Progenitor cell of endocrine pancreas (in vitro differentiated cells): ENCODE data around the gene MED9. TPM values are rescaled to one million over a fixed set of nuclear protein-coding genes. Genes with fewer than 3 reads are reported as not detected.

Source experiments
- DNase-seq: peaks from one replicate; pipeline ENCODE4 v3.0.0; 2021; ENCODE audit warnings: low spot score; ENCODE audit not compliant: unreplicated experiment
- H3K27ac Mint-ChIP-seq: 2 replicates; pipeline ENCODE4 v1.8.0; 2021; ENCODE audit warnings: mild to moderate bottlenecking, moderate library complexity, mixed read lengths
- H3K27me3 Mint-ChIP-seq: 2 replicates; pipeline ENCODE4 v1.8.0; 2021; ENCODE audit warnings: mixed read lengths
- H3K36me3 Mint-ChIP-seq: 2 replicates; pipeline ENCODE4 v1.8.0; 2022; ENCODE audit warnings: mixed read lengths; ENCODE audit not compliant: insufficient read depth
- H3K4me1 Mint-ChIP-seq: 2 replicates; pipeline ENCODE4 v1.8.0; 2021; ENCODE audit warnings: low read depth, mixed read lengths
- H3K4me3 Mint-ChIP-seq: 2 replicates; pipeline ENCODE4 v1.8.0; 2021; ENCODE audit warnings: low read depth, mild to moderate bottlenecking, moderate library complexity, mixed read lengths
- H3K9me3 Mint-ChIP-seq: 2 replicates; pipeline ENCODE4 v1.8.0; 2021; ENCODE audit warnings: low read depth, mixed read lengths
- CTCF ChIP-seq: fragments of 200-600 bp; sonication (generic); IDR thresholded peaks from one replicate; pipeline ENCODE4 v1.5.0; 2021; ENCODE audit warnings: antibody characterized with exemption, mild to moderate bottlenecking; ENCODE audit not compliant: unreplicated experiment
- total RNA-seq: library from RNA; stranded (reverse); gene quantifications from 2 replicates; pipeline ENCODE4 v1.2.1, GENCODE V29; 2021

The MED9 gene
- total RNA-seq, 1 donor from 2014 or later: 17.0 TPM

- H3K27ac Mint-ChIP-seq: no peak overlapping the region
- no peak for DNase-seq
- H3K27me3 Mint-ChIP-seq: peaks cover 24% of the 10 kb centered on the region
- H3K36me3 Mint-ChIP-seq: peaks cover 21% of the 10 kb centered on the region
- no peak overlapping the region for H3K4me3 Mint-ChIP-seq
- no peaks in the 10 kb centered on the region for H3K9me3 Mint-ChIP-seq
- no peak for TF ChIP-seq CTCF
- peaks cover 5% of the 10 kb centered on the region for H3K4me1 Mint-ChIP-seq
Measured at GRCh38 chr17:17491031-17491471, 14.3 kb downstream of the MED9 start.

- Mint-ChIP-seq H3K27me3 (peaks cover 24% of the 10 kb centered on the region), H3K27ac (no peak overlapping the region), H3K9me3 (no peaks in the 10 kb centered on the region), H3K4me1 (peaks cover 5% of the 10 kb centered on the region), H3K4me3 (no peak overlapping the region), H3K36me3 (peaks cover 21% of the 10 kb centered on the region)
- peak; percentile 7 for DNase-seq
- no peak for TF ChIP-seq CTCF
Measured at GRCh38 chr17:17491546-17491988, 14.8 kb downstream of the MED9 start.

GRCh38 chr17:17492085-17492484 is 15.3 kb downstream of the MED9 start:
- no peak for TF ChIP-seq CTCF
- Mint-ChIP-seq H3K9me3 (no peaks in the 10 kb centered on the region), H3K4me3 (no peak overlapping the region), H3K36me3 (peaks cover 17% of the 10 kb centered on the region), H3K4me1 (peaks cover 5% of the 10 kb centered on the region), H3K27ac (no peak overlapping the region), H3K27me3 (peaks cover 24% of the 10 kb centered on the region)
- no peak for DNase-seq

- no peak for DNase-seq
- no peak for TF ChIP-seq CTCF
- Mint-ChIP-seq H3K4me1 (peaks cover 5% of the 10 kb centered on the region), H3K36me3 (peaks cover 15% of the 10 kb centered on the region), H3K27ac (no peak overlapping the region), H3K4me3 (no peak overlapping the region), H3K27me3 (peaks cover 24% of the 10 kb centered on the region), H3K9me3 (no peaks in the 10 kb centered on the region)
Measured at GRCh38 chr17:17492571-17492970, 15.8 kb downstream of the MED9 start.

GRCh38 chr17:17493249-17493985 is 16.6 kb downstream of the MED9 start:
- H3K36me3 Mint-ChIP-seq: peaks cover 12% of the 10 kb centered on the region
- no peak for DNase-seq
- peak overlapping the region; percentile 21 for H3K4me3 Mint-ChIP-seq
- H3K27me3 Mint-ChIP-seq: peaks cover 24% of the 10 kb centered on the region
- H3K9me3 Mint-ChIP-seq: no peaks in the 10 kb centered on the region
- peaks cover 5% of the 10 kb centered on the region for H3K4me1 Mint-ChIP-seq
- TF ChIP-seq CTCF: no peak
- H3K27ac Mint-ChIP-seq: no peak overlapping the region
